DMS153 treated with DMSO at 0.1 percent for 48 hours (cell line): ENCODE data around the gene TPX2.
"Not testable (repeated sequence)": the region's sequence is repeated elsewhere in the genome, so short reads cannot be mapped to it uniquely, and the experiment has no call there.

Source experiments
- DNase-seq: peaks from one replicate; lab custom pipeline; 2025; ENCODE audit not compliant: unreplicated experiment; lab: John Stamatoyannopoulos, UW

The TPX2 gene

GRCh38 chr20:31720486-31721407 is 18.3 kb upstream of the TPX2 start:
- DNase-seq, result no peak

GRCh38 chr20:31721408-31722256 is 17.5 kb upstream of the TPX2 start:
- DNase-seq, result no peak

GRCh38 chr20:31722257-31723068 is 16.6 kb upstream of the TPX2 start, which contains the start of gene BCL2L1:
Gene BCL2L1, minus strand, starts transcription at chr20:31722868. Its CDS starts 650 bp downstream, at chr20:31722218.
- DNase-seq, result peak; percentile 68

- no peak for DNase-seq
Observed at GRCh38 chr20:31723069-31723318, 16.1 kb upstream of the TPX2 start.

- peak; percentile 97 for DNase-seq
Observed at GRCh38 chr20:31723319-31724078, 15.6 kb upstream of the TPX2 start.

- no peak for DNase-seq
Observed at GRCh38 chr20:31731321-31731717, 7.8 kb upstream of the TPX2 start.

GRCh38 chr20:31739550-31739977 is 474 bp downstream of the TPX2 start:
- no peak for DNase-seq

GRCh38 chr20:31740208-31740607 is 1.1 kb downstream of the TPX2 start:
- no peak for DNase-seq

GRCh38 chr20:31740656-31741323 is 1.7 kb downstream of the TPX2 start:
- no peak for DNase-seq

- no peak for DNase-seq
Observed at GRCh38 chr20:31746068-31746878, 7.2 kb downstream of the TPX2 start.

- DNase-seq, result not testable (repeated sequence)
Observed at GRCh38 chr20:31747028-31747427, 7.9 kb downstream of the TPX2 start.

GRCh38 chr20:31747640-31748039 is 8.6 kb downstream of the TPX2 start:
- no peak for DNase-seq

- DNase-seq, result no peak
Observed at GRCh38 chr20:31749223-31749622, 10.1 kb downstream of the TPX2 start.

GRCh38 chr20:31751126-31751525 is 12.0 kb downstream of the TPX2 start:
- no peak for DNase-seq

- no peak for DNase-seq
Observed at GRCh38 chr20:31757254-31757653, 18.2 kb downstream of the TPX2 start.

- no peak for DNase-seq
Observed at GRCh38 chr20:31758521-31758920, 19.4 kb downstream of the TPX2 start.

- no peak for DNase-seq
Observed at GRCh38 chr20:31758991-31759390, 19.9 kb downstream of the TPX2 start.

GRCh38 chr20:31759836-31760518 is 20.9 kb downstream of the TPX2 start:
- DNase-seq, result no peak
